ENCODE data around the gene ERVV-1.
"Not testable (repeated sequence)": the region's sequence is repeated elsewhere in the genome, so short reads cannot be mapped to it uniquely, and the experiment has no call there.

The ERVV-1 gene

DNA sequence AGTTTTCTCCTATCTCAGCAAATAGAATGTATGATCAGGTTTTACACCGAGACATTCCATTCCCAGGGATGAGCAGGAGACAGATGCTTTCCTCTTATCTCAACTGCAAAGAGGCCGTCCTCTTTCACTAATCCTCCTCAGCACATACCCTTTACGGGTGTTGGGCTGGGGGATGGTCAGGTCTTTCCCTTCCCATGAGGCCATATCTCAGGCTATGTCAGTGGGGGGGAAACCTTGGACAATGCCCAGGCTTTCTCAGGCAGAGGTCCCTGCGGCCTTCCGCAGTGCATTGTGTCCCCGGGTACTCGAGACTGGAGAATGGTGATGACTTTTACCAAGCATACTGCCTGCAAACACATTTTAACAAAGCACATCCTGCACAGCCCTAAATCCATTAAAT is 14.6 kb downstream of the ERVV-1 start:
- not testable (repeated sequence) for DNase-seq

GRCh38 chr19:53034054-53034453 is 20.3 kb downstream of the ERVV-1 start:
- no peak for DNase-seq

GRCh38 chr19:53034948-53035675 is 21.4 kb downstream of the ERVV-1 start:
- no peak for DNase-seq

DNA sequence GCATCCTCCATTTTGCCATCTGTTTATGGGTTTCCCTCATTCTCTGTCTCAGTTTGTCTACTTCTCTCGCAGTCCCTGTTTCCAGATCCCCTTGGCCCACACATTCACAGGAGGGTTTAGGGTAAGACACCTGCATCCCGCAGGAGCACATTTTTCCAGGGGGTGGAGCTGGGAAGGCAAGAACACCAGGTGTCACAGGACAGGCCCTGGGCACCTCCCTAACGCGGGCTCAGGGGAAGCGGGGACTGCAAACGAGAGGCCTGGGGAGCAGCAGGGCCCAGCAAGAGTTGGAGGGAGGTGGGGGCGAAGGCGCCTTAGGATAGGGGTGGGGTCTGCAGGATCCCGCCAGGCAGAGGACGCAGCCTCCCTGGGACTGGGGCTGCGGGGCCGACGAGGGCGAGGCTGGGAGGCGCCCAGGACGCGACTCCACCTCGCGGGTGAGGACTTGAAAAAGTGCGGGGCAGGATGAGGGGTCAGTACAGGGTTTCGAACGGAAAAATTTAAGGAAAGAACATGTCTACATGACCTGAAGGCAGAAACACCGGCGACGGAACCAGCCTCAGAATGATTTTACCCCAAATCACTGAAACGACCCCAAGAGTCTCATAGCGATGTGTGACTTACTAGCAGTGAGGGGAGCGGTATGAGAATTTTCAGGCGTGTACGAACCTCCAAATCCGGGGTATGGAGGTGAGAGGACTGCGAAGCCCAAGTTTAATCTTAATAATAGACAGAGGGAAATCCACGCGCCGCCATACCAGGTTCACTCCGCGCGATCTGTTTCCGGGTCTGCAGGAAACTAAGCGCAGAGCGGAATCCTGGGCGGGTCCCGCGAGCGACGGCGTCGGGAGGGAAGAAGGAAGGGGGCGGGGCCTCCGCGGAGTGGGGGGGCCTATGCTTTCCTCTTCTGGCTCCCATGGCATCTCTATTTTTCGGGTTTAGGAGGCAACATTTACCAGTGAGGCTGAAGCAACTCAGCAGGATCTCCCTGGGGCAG is 23.7 kb downstream of the ERVV-1 start:
- DNase-seq: no peak

GRCh38 chr19:53041366-53041765 is 27.6 kb downstream of the ERVV-1 start:
- DNase-seq: no peak

- no peak for DNase-seq
Measured at GRCh38 chr19:53045536-53045935, 31.8 kb downstream of the ERVV-1 start.

GRCh38 chr19:53047379-53047778 is 33.7 kb downstream of the ERVV-1 start:
- DNase-seq: no peak

DNA sequence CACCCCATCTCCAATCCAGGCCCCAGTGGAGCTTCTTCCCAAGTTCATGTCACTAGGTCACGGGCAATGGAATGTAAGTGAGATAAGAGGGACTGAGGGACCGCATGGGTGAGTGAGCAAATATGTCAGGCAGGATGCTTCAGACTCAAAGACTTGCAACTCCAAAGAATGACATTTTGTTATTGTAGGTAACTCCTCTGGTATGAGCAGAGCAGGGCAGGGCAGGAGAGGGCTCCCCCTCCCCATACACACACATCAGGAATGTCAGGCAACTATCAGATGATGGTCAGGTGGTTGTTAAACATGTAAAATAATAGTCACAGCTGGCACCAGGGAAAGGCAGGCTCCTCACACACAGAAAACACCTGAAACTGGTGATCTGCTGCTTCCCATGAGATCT is 41.4 kb downstream of the ERVV-1 start:
- DNase-seq: no peak

DNA sequence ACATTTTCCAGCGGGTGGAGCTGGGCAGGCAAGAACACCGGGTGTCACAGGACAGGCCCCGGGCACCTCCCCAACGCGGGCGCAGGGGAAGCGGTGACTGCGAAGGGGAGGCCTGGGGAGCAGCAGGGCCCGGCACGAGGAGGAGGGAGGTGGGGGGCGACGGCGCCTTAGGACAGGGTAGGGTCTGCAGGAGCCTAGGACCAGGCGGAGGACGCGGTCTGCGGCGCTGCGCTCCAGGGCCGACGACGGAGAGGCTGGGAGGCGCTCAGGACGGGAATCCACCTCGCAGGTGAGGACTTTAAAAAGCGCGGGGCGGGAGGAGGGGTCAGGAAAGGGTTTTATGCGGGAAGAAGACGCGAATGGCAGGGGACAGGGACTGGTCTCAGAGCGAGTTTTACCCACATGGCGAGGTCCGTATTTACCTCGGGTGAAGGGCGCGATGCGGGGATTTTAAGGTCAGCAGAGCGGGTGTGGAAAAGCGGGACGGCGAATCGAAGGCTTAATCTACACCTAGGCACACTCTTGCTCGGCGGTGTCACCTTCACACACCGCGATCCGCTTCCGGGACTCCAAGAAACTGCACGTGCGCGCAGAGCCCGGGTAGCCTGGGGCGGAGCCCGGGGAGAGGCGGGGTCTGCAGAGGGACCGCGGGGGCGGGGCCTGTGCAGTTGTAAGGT is 44.3 kb downstream of the ERVV-1 start:
- DNase-seq: no peak
